ENCODE measurements around the gene SPSB2.

SPSB2 gene

GRCh38 chr12:6833189-6833890 is 39.8 kb downstream of the SPSB2 start:
- no peak for DNase-seq

DNA sequence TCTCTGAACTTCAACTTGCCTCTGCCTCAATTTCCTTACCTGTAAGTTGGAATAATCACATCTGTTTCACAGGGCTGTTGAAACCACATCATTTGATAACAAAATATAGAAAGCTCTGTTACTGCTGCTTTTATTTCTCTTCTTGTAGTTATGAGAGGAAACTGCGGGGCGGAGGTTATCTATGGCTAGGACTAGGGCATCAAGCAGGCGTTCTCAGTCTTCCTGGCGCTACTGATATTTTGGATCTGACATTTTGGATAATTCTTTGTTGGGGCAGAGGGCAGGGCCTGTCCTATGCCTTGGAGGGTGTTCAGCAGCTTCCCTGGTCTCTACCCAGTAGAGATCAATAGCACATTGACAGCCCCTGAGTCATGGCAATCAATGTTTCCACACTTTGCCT is 41.0 kb downstream of the SPSB2 start:
- DNase-seq, result no peak

DNA sequence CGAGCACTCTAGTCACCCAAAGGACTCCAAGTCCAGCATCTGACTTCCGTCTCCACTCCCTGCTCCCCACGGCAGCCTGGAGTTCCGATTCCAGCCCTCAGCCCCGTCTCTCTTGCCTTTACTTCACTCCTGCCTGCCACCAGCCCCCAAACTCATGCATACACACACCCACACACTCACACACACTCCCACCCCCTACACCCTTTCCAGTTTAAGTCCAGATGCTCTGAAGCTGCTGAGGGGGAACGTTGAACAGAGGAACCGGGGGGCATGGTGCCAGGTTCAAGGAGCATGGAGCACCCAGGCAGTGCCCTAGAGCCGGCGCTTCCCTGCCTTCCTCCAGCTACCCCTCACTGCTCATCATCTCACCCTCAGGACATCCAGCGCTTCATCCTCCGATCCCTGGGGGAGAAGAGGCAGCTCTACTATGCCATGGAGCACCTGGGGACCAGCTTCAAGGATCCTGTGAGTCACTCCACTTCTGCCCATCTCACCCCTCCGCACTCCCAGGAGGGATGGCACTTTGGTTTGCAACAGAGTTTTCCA is 41.6 kb downstream of the SPSB2 start:
- no peak for DNase-seq

- DNase-seq, result no peak
Measured at GRCh38 chr12:6830999-6831398, 42.1 kb downstream of the SPSB2 start.

DNA sequence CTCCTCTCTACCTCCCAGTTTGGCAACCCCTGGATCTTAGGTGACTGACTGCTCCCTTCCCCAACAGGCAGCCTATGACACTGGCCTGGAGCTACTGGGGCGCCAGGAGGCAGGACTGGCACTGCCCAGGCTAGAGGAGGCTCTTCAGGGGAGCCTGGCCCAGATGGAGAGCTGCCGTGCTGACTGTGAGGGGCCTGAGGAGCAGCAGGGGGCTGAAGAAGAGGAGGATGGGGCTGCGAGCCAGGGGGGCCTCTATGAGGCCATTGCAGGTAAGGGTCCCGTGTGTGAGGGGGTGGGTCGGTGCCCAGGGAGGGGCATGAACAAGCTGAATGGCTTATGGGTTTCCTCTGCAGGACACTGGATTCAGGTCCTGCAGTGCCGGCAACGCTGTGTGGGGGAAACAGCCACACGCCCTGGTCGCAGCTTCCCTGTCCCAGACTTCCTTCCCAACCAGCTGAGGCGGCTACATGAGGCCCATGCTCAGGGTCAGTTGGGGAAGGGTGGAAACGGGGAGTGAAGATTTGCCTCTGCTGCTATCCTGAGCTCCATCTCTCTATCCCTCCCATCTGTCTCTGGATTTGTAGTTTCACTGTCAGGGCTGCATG is 42.7 kb downstream of the SPSB2 start:
- DNase-seq, result no peak

- peak in 5 of 51 donors; percentile 24 to 69 (median 61) for DNase-seq
Measured at GRCh38 chr12:6829536-6830220, 43.4 kb downstream of the SPSB2 start.

DNA sequence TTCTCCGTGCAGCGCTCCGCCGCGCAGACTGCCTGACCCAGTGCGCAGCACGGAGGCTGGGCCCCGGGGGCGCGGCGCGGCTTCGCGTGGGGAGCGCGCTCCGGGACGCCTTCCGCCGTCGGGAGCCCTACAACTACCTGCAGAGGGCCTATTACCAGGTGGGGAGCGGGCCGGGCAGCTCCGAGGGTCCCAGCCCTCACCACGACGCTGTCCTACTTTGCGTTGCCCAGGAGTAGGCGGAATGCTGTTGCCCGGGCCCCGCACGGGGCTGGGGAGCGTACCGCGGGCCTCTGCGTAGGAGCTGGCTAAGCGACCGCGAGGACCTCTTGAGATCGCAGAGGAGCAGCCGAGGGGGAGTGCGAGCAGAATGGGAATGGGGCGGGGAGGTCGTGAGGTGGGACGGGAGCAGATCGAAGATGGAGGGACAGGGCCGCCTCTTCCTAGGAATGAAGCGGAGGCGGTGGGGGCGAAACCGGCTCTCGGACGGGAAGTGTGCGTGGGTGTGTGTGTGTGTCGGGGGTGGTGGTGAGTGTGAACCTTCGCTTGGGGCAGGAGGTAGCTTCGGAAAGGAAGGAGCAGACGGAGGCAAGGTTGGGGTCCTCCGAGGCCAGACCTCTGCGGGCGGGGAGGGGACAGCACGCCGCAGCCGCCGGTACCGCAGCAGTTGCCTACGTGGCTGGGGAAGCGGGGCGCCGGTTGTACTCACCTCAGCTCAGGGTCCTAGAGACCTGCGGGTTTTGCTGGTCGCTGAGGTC is 44.1 kb downstream of the SPSB2 start:
- DNase-seq, result peak in 22 of 51 donors; percentile 8 to 69 (median 40)

- DNase-seq, result peak in 16 of 51 donors; percentile 14 to 46 (median 26)
Measured at GRCh38 chr12:6827982-6828780, 44.9 kb downstream of the SPSB2 start, which contains the start of gene P3H3. P3H3 (plus strand) TSS chr12:6828407; CDS start chr12:6828441, 34 bp downstream.

DNA sequence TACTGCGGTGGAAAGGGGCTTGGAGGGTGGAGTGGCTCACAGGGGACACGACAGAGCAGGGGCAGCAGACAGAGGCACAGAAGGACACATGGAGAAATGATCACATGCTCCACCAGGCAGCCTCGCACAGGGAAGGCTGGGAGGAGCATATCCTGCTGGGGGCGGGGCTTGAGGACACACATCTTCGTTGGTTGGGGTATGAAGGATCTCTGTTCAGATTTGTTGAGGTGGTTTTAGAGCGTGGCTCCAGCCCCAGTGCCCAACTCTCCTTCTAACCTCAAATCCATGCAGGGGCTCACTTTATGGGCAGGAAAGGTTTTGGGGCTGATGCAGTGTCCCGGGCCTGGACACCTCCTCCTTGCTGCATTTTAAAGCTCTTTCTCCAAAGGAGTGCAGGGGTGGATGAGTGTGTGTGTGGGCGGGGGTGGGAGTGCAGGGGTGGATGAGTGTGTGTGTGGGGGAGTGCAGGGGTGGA is 45.6 kb downstream of the SPSB2 start:
- peak in 36 of 51 donors; percentile 20 to 82 (median 62) for DNase-seq

GRCh38 chr12:6826734-6827436 is 46.2 kb downstream of the SPSB2 start:
- DNase-seq, result no peak

GRCh38 chr12:6826125-6826733 is 46.9 kb downstream of the SPSB2 start:
- DNase-seq, result no peak

GRCh38 chr12:6825398-6826124 is 47.5 kb downstream of the SPSB2 start:
- DNase-seq, result peak in 48 of 51 donors; percentile 27 to 87 (median 70)

DNA sequence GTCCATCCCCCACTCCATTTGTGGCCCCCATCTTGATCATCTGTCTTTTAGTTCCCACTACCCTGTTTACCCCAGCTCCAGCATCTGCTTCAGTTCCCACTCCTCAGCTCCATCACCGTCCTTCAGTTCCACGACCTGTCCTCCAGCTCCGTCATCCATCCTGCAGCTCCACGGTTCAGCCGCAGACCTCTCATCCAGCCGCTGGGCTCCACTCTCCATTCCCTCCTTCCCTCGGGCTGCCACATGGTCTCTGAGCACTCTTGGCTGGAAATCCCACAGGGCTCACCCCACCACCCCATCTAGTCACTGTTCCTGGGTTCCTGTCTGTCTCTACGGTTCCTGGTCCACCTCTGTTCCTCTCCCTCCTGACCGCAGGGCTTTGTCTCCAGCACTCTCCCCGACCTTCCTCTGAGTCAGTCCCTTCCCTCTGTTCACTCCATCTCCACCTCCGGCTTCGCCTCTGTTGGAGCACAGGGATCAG is 48.2 kb downstream of the SPSB2 start:
- DNase-seq, result peak in 2 of 51 donors; percentile 51 to 65

DNA sequence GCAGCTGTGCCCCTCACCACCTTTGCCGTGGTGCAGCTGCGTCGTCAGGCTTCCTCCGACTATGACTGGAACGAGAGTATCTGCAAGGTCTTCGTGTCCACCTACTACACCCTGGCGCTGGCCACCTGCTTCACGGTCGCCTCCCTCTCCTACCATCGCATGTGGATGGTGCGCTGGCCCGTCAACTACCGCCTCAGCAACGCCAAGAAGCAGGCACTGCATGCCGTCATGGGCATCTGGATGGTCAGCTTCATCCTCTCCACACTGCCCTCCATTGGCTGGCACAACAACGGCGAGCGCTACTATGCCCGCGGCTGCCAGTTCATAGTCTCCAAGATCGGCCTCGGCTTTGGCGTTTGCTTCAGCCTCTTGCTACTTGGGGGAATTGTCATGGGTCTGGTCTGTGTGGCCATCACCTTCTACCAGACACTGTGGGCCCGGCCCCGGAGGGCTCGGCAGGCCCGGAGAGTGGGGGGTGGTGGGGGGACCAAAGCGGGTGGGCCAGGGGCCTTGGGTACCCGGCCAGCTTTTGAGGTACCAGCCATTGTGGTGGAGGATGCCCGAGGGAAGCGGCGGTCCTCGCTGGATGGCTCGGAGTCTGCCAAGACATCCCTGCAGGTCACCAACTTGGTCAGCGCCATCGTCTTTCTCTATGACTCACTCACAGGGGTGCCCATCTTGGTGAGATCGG is 48.9 kb downstream of the SPSB2 start:
- peak in 3 of 51 donors; percentile 13 to 31 (median 18) for DNase-seq

- DNase-seq, result no peak
Measured at GRCh38 chr12:6823182-6824084, 49.7 kb downstream of the SPSB2 start.

GRCh38 chr12:6822426-6823135 is 50.5 kb downstream of the SPSB2 start:
- peak in 1 of 51 donors; percentile 19 for DNase-seq

Measured in hypothalamus (tissue), 51 donors.